ENCODE results near the gene SEPTIN6.

DNA sequence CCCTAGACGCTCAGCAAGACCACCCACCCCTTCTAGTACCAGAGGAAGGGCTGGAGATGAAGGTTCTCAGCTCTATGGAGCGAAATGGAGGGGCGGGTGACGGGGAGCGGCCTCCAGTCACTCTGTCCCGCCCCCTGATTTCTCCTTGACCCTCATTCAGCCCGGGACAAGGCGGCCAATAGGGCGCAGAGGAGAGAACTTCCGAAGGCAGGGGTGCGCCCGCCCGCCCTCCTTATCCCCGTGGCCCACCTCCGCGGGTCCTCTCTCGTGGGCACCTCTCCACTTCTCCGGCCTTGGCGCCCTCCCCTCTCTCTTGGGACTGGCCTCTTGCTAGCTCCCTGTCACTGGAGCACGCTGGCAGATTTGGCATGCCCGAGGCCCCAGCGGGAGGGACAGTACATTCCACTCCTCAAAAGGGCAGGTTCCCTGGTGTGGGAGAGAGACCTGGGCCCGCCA is 1.1 kb upstream of the SEPTIN6 start:
- TF ChIP-seq, protein P1, sequence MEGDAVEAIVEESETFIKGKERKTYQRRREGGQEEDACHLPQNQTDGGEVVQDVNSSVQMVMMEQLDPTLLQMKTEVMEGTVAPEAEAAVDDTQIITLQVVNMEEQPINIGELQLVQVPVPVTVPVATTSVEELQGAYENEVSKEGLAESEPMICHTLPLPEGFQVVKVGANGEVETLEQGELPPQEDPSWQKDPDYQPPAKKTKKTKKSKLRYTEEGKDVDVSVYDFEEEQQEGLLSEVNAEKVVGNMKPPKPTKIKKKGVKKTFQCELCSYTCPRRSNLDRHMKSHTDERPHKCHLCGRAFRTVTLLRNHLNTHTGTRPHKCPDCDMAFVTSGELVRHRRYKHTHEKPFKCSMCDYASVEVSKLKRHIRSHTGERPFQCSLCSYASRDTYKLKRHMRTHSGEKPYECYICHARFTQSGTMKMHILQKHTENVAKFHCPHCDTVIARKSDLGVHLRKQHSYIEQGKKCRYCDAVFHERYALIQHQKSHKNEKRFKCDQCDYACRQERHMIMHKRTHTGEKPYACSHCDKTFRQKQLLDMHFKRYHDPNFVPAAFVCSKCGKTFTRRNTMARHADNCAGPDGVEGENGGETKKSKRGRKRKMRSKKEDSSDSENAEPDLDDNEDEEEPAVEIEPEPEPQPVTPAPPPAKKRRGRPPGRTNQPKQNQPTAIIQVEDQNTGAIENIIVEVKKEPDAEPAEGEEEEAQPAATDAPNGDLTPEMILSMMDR (IDR thresholded peaks at IDR 0.05 in 8 of 11, conservative IDR thresholded peaks at IDR 0.05 in 3 of 11), result no peak
- TF ChIP-seq POLR2AphosphoS5 (IDR thresholded peaks at IDR 0.05), result no peak
